PC-9 (cell line): ENCODE data around the gene LRRC7. TPM values are rescaled to one million over a fixed set of nuclear protein-coding genes. Genes with fewer than 3 reads are reported as not detected.

Experiments used
- BruUV-seq: library from RNA; stranded (reverse); fragments of 400-500 nt; replicated peaks from 2 replicates; lab custom pipeline; 2021; lab: Mats Ljungman, UMichigan
- CTCF ChIA-PET: fragments of 300-600 bp; sonication (Branson Sonifier 250); formaldehyde crosslinking; loops from one replicate; lab custom pipeline; 2022; ENCODE audit warnings: antibody characterized with exemption; lab: Charles Lee
- POLR2A ChIA-PET: fragments of 300-600 bp; sonication (Branson Sonifier 250); formaldehyde crosslinking; loops from one replicate; lab custom pipeline; 2022; ENCODE audit warnings: antibody characterized with exemption; ENCODE audit not compliant: unreplicated experiment; lab: Charles Lee
- DNase-seq, 2 experiments: peaks; one replicate each; pipeline versions ENCODE4 v3.0.0 to v3.0.0-alpha.2; 2015 to 2022; ENCODE audit warnings: mixed read lengths in 1 of 2
- H2AFZ ChIP-seq: fragments of 200-600 bp; sonication (generic); 2 replicates; pipeline ENCODE4 v1.8.1; 2017; ENCODE audit warnings: antibody characterized with exemption
- H3F3A ChIP-seq: fragments of 200-600 bp; sonication (generic); 2 replicates; pipeline ENCODE4 v1.8.1; 2017; ENCODE audit warnings: antibody characterized with exemption, mild to moderate bottlenecking, low read depth; ENCODE audit not compliant: insufficient read depth
- H3K27ac ChIP-seq: fragments of 200-600 bp; sonication (generic); 2 replicates; pipeline ENCODE4 v1.6.1; 2016; ENCODE audit warnings: mixed run types
- H3K27me3 ChIP-seq: fragments of 200-600 bp; sonication (generic); 2 replicates; pipeline ENCODE4 v1.6.1; 2016; ENCODE audit warnings: low read depth, mixed run types; ENCODE audit not compliant: insufficient read depth
- H3K36me3 ChIP-seq: fragments of 200-600 bp; sonication (generic); 2 replicates; pipeline ENCODE4 v1.6.1; 2016; ENCODE audit warnings: low read depth, mixed run types
- H3K4me1 ChIP-seq: fragments of 200-600 bp; sonication (generic); replicated peaks from 2 replicates; pipeline ENCODE4 v1.6.1; 2016; ENCODE audit warnings: mixed run types; ENCODE audit not compliant: insufficient read depth
- H3K4me2 ChIP-seq: fragments of 200-600 bp; sonication (generic); 2 replicates; pipeline ENCODE4 v1.6.1; 2017; ENCODE audit warnings: mixed run types
- H3K4me3 ChIP-seq: fragments of 200-600 bp; sonication (generic); 2 replicates; pipeline ENCODE4 v1.6.1; 2016; ENCODE audit warnings: mixed run types
- H3K79me2 ChIP-seq: fragments of 200-600 bp; sonication (generic); 2 replicates; pipeline ENCODE4 v1.6.1; 2017; ENCODE audit warnings: low read depth, mixed run types
- H3K9me2 ChIP-seq: fragments of 200-600 bp; sonication (generic); 2 replicates; pipeline ENCODE4 v1.8.1; 2017; ENCODE audit warnings: mild to moderate bottlenecking; ENCODE audit not compliant: insufficient read depth
- H3K9me3 ChIP-seq: fragments of 200-600 bp; sonication (generic); 2 replicates; pipeline ENCODE4 v1.8.1; 2016; ENCODE audit warnings: low read depth; ENCODE audit not compliant: insufficient read depth
- H4K20me1 ChIP-seq: fragments of 200-600 bp; sonication (generic); 2 replicates; pipeline ENCODE4 v1.8.1; 2017; ENCODE audit not compliant: insufficient read depth
- CTCF ChIP-seq: fragments of 200-600 bp; sonication (generic); conservative IDR thresholded peaks from 2 replicates; pipeline ENCODE4 v1.6.1; 2017; ENCODE audit warnings: mixed run types, antibody characterized with exemption, mild to moderate bottlenecking, moderate library complexity
- EZH2 ChIP-seq: fragments of 200-600 bp; sonication (generic); IDR thresholded peaks from 2 replicates; pipeline ENCODE4 v1.8.0; 2017; ENCODE audit warnings: antibody characterized with exemption, low read depth
- intact Hi-C: fragments of 100-400 bp; cut with micrococcal nuclease; formaldehyde crosslinking; loops from one replicate; pipeline ENCODE4 v1.10.0; 2022; ENCODE audit not compliant: unreplicated experiment
- total RNA-seq: library from RNA; stranded (reverse); gene quantifications from 2 replicates; pipeline ENCODE4 v1.2.3, GENCODE V29; 2021

Gene LRRC7
- total RNA-seq, 1 experiment from 2014 or later, result not detected

GRCh38 chr1:70134148-70134547 is 566.4 kb downstream of the LRRC7 start:
- intact Hi-C loops, result no loop called here
- Histone ChIP-seq H3K36me3 (no peaks in the 10 kb centered on the region), H2AFZ (no peak overlapping the region), H3K4me3 (no peak overlapping the region), H3K4me1 (no peaks in the 10 kb centered on the region), H3K79me2 (no peaks in the 10 kb centered on the region), H3K4me2 (no peak overlapping the region), H4K20me1 (no peaks in the 10 kb centered on the region), H3K9me3 (no peaks in the 10 kb centered on the region), H3K27me3 (no peaks in the 10 kb centered on the region), H3K9me2 (no peaks in the 10 kb centered on the region), H3F3A (no peaks in the 10 kb centered on the region), H3K27ac (no peak overlapping the region)
- DNase-seq, result no peak
- POLR2A ChIA-PET, result no interaction called here
- BruUV-seq, result no TSS peak
- TF ChIP-seq EZH2 (no peak), CTCF (no peak)
- CTCF ChIA-PET, result no interaction called here

DNA sequence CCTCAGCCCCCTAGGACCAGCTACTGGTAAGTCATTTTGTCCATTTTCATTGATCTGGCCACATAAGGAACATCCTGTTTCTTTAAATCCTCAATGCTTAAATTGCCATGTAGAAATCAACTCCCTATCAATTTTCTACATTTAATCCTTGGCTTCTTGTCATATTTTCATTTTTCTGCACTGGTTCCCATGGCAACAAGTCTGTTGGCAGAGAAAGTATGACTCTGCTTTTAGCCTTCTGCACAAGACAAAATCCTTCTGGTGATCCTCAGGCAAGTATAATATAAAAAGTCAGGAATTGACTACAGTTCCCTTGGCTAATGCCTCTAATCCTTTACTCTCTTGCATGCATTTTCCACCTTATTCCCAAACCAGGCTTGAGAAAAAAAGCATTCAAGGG is 572.6 kb downstream of the LRRC7 start:
- no TSS peak for BruUV-seq
- H3K27me3 ChIP-seq, result no peaks in the 10 kb centered on the region
- no peak overlapping the region for H3K4me2 ChIP-seq
- H3K27ac ChIP-seq, result no peak overlapping the region
- no peaks in the 10 kb centered on the region for H3K9me2 ChIP-seq
- no peaks in the 10 kb centered on the region for H3K36me3 ChIP-seq
- H4K20me1 ChIP-seq, result no peaks in the 10 kb centered on the region; the same call in 1 of the 2 replicates
- H3K4me3 ChIP-seq, result no peak overlapping the region
- intact Hi-C loops, result no loop called here
- TF ChIP-seq CTCF (no peak), EZH2 (no peak)
- ChIA-PET POLR2A (no interaction called here), CTCF (no interaction called here)
- no peaks in the 10 kb centered on the region for H3K9me3 ChIP-seq
- H3K4me1 ChIP-seq, result no peaks in the 10 kb centered on the region
- no peak for DNase-seq
- no peaks in the 10 kb centered on the region for H3K79me2 ChIP-seq
- no peak overlapping the region for H2AFZ ChIP-seq
- no peaks in the 10 kb centered on the region; the same call in 1 of the 2 replicates for H3F3A ChIP-seq

DNA sequence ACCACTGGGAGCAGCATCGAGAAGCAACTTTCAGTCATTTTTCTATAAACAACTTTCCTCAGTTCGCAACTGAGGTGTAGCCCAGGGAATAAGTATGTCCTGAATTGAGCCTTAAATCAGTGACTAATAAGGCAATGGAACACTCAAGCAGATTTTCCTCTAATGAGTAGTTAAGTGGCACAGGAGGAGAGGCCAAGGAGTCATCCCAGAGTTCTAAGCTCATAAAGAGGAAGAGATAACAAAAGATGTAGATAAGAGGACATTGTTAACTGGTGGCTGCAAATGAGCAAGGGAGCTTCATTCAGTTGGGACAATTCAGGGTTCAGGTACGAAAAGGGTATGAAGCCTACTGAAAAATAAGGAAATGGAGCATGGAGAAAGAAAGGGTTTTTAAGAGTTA is 573.2 kb downstream of the LRRC7 start:
- no peak overlapping the region for H3K4me2 ChIP-seq
- H3K27ac ChIP-seq, result no peak overlapping the region
- no peaks in the 10 kb centered on the region for H3K27me3 ChIP-seq
- POLR2A ChIA-PET, result no interaction called here
- H3K4me1 ChIP-seq, result no peaks in the 10 kb centered on the region
- BruUV-seq, result no TSS peak
- no peaks in the 10 kb centered on the region for H3K36me3 ChIP-seq
- H4K20me1 ChIP-seq, result no peaks in the 10 kb centered on the region; the same call in 1 of the 2 replicates
- no peaks in the 10 kb centered on the region for H3K79me2 ChIP-seq
- no peaks in the 10 kb centered on the region; the same call in 1 of the 2 replicates for H3F3A ChIP-seq
- CTCF ChIA-PET, result no interaction called here
- intact Hi-C loops, result no loop called here
- no peak overlapping the region for H3K4me3 ChIP-seq
- TF ChIP-seq CTCF (no peak), EZH2 (no peak)
- H3K9me3 ChIP-seq, result no peaks in the 10 kb centered on the region
- no peaks in the 10 kb centered on the region for H3K9me2 ChIP-seq
- no peak overlapping the region for H2AFZ ChIP-seq
- no peak for DNase-seq
